ENCODE results near the gene CIB4. TPM values are rescaled to one million over a fixed set of nuclear protein-coding genes. Genes with fewer than 3 reads are reported as not detected.

The CIB4 gene
- total and polyA plus RNA-seq, 2 experiments from 2014 or later, result not detected

- 68% methylated on average over 7 of the region's 7 CpGs for WGBS (ENCODE audit: low lambda C conversion rate, missing lambda C conversion rate)
- Histone ChIP-seq H3K79me2 (no peaks in the 10 kb centered on the region), H3K4me3 (no peak overlapping the region), H3K27ac (peak overlapping the region; percentile 90), H2AFZ (no peak overlapping the region), H3K4me1 (ENCODE audit: insufficient read depth) (peaks cover 39% of the 10 kb centered on the region), H3K27me3 (no peaks in the 10 kb centered on the region), H3K9me3 (ENCODE audit: low read depth) (no peaks in the 10 kb centered on the region), H3K4me2 (peak overlapping the region; percentile 50), H3K36me3 (replicated peaks; ENCODE audit: insufficient read depth, low read depth) (no peaks in the 10 kb centered on the region), H3K9me2 (replicated peaks; ENCODE audit: insufficient read depth) (no peaks in the 10 kb centered on the region), H4K20me1 (ENCODE audit: insufficient read depth, poor library complexity, severe bottlenecking) (no peaks in the 10 kb centered on the region)
- DNase-seq (ENCODE audit: low spot score), result no peak
- TF ChIP-seq EZH2 (IDR thresholded peaks at IDR 0.05; ENCODE audit: borderline replicate concordance) (no peak), EZH2phosphoT487 (IDR thresholded peaks at IDR 0.05; ENCODE audit: low read depth, severe bottlenecking, unreplicated experiment) (no peak)
- TF ChIP-seq, protein P1, sequence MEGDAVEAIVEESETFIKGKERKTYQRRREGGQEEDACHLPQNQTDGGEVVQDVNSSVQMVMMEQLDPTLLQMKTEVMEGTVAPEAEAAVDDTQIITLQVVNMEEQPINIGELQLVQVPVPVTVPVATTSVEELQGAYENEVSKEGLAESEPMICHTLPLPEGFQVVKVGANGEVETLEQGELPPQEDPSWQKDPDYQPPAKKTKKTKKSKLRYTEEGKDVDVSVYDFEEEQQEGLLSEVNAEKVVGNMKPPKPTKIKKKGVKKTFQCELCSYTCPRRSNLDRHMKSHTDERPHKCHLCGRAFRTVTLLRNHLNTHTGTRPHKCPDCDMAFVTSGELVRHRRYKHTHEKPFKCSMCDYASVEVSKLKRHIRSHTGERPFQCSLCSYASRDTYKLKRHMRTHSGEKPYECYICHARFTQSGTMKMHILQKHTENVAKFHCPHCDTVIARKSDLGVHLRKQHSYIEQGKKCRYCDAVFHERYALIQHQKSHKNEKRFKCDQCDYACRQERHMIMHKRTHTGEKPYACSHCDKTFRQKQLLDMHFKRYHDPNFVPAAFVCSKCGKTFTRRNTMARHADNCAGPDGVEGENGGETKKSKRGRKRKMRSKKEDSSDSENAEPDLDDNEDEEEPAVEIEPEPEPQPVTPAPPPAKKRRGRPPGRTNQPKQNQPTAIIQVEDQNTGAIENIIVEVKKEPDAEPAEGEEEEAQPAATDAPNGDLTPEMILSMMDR (IDR thresholded peaks at IDR 0.05; ENCODE audit: poor library complexity), result no peak
These were observed 10.6 kb upstream of the CIB4 start for GRCh38 chr2:26651799-26652198.

DNA sequence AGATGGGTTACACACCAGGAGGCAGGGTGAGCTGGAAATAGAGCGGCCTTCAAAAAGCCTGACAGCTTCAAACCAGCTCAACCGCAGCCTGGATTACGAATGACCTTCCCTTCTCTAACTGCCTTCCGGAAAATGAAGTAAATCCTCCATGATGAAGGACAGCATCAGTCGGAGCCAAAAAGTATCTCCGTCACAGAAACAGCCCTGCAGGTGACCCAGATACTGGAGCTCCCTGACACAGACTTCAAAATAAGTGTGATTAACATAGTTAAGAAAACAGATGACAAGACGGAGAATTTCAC lies 10.3 kb upstream of the CIB4 start:
- DNase-seq (ENCODE audit: low spot score), result no peak
- WGBS (ENCODE audit: low lambda C conversion rate, missing lambda C conversion rate), result 83% methylated on average over 7 of the region's 7 CpGs

GRCh38 chr2:26650713-26651469 lies 9.7 kb upstream of the CIB4 start:
- Histone ChIP-seq H3K27me3 (no peaks in the 10 kb centered on the region), H3K27ac (peak overlapping the region; percentile 90), H3K9me3 (ENCODE audit: low read depth) (no peaks in the 10 kb centered on the region), H4K20me1 (ENCODE audit: insufficient read depth, poor library complexity, severe bottlenecking) (no peaks in the 10 kb centered on the region), H3K4me3 (no peak overlapping the region), H3K4me2 (no peak overlapping the region), H3K79me2 (no peaks in the 10 kb centered on the region), H3K9me2 (replicated peaks; ENCODE audit: insufficient read depth) (no peaks in the 10 kb centered on the region), H3K4me1 (ENCODE audit: insufficient read depth) (peaks cover 45% of the 10 kb centered on the region), H3K36me3 (replicated peaks; ENCODE audit: insufficient read depth, low read depth) (no peaks in the 10 kb centered on the region), H2AFZ (no peak overlapping the region)
- TF ChIP-seq EZH2 (IDR thresholded peaks at IDR 0.05; ENCODE audit: borderline replicate concordance), result no peak
- TF ChIP-seq, protein P1 (IDR thresholded peaks at IDR 0.05; ENCODE audit: poor library complexity), result no peak
- no peak for TF ChIP-seq EZH2phosphoT487 (IDR thresholded peaks at IDR 0.05; ENCODE audit: low read depth, severe bottlenecking, unreplicated experiment)
- DNase-seq (ENCODE audit: low spot score), result no peak
- 90% methylated on average over 12 of the region's 12 CpGs for WGBS (ENCODE audit: low lambda C conversion rate, missing lambda C conversion rate)

More for the DNA sequence above, 10.3 kb upstream of the CIB4 start:
- Histone ChIP-seq H3K9me2 (replicated peaks; ENCODE audit: insufficient read depth) (no peaks in the 10 kb centered on the region), H3K4me3 (no peak overlapping the region), H3K9me3 (ENCODE audit: low read depth) (no peaks in the 10 kb centered on the region), H3K79me2 (no peaks in the 10 kb centered on the region), H3K27me3 (no peaks in the 10 kb centered on the region), H2AFZ (no peak overlapping the region), H4K20me1 (ENCODE audit: insufficient read depth, poor library complexity, severe bottlenecking) (no peaks in the 10 kb centered on the region), H3K36me3 (replicated peaks; ENCODE audit: insufficient read depth, low read depth) (no peaks in the 10 kb centered on the region), H3K4me1 (ENCODE audit: insufficient read depth) (peaks cover 43% of the 10 kb centered on the region), H3K4me2 (no peak overlapping the region), H3K27ac (peak overlapping the region; percentile 90)
- TF ChIP-seq EZH2 (IDR thresholded peaks at IDR 0.05; ENCODE audit: borderline replicate concordance), result no peak
- TF ChIP-seq EZH2phosphoT487 (IDR thresholded peaks at IDR 0.05; ENCODE audit: low read depth, severe bottlenecking, unreplicated experiment), result no peak
- TF ChIP-seq, protein P1 (IDR thresholded peaks at IDR 0.05; ENCODE audit: poor library complexity), result no peak

All from hepatocyte (in vitro differentiated cells).